ENCODE measurements around the gene AFDN.

AFDN gene

DNA sequence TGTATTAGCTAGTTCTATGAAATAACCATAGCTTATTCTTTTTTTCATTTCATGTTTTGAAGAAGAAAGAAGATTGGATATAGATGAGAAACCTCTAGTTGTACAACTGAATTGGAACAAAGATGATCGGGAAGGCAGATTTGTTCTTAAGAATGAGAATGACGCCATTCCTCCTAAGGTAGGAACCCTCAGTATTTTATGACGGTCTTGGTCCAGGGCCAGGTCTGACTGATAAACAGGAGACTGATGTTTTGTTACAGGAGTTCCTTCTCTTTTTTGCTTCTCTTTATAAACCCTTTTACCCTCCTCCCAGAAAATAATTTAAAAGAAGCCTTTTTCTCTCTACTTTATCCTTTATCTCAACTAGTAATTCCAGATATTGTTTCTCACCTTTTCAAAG is 43.6 kb downstream of the AFDN start:
- Histone ChIP-seq H3K79me2 (ENCODE audit: insufficient read depth, low read length) (no peaks in the 10 kb centered on the region), H2AFZ (ENCODE audit: low read depth, low read length, severe bottlenecking) (no peak overlapping the region), H3K27ac (ENCODE audit: low read depth, low read length) (no peak overlapping the region), H3K9ac (ENCODE audit: low read length) (no peak overlapping the region), H3K4me2 (ENCODE audit: low read depth, low read length, poor library complexity, severe bottlenecking) (no peak overlapping the region), H4K20me1 (ENCODE audit: low read depth, low read length) (no peaks in the 10 kb centered on the region; the same call in 1 of the 2 replicates), H3K9me3 (ENCODE audit: insufficient read depth, low read length) (no peaks in the 10 kb centered on the region), H3K36me3 (ENCODE audit: low read length) (no peaks in the 10 kb centered on the region), H3K4me3 (ENCODE audit: insufficient read depth, low read length, poor library complexity, severe bottlenecking) (no peak overlapping the region), H3F3A (ENCODE audit: insufficient read depth) (no peaks in the 10 kb centered on the region), H3K27me3 (ENCODE audit: low read length) (no peaks in the 10 kb centered on the region), H3K9me2 (replicated peaks; ENCODE audit: insufficient read depth, low read length) (no peaks in the 10 kb centered on the region)
- no peak for TF ChIP-seq EZH2phosphoT487 (conservative IDR thresholded peaks at IDR 0.05; ENCODE audit: low read length)
- TF ChIP-seq, protein P1, sequence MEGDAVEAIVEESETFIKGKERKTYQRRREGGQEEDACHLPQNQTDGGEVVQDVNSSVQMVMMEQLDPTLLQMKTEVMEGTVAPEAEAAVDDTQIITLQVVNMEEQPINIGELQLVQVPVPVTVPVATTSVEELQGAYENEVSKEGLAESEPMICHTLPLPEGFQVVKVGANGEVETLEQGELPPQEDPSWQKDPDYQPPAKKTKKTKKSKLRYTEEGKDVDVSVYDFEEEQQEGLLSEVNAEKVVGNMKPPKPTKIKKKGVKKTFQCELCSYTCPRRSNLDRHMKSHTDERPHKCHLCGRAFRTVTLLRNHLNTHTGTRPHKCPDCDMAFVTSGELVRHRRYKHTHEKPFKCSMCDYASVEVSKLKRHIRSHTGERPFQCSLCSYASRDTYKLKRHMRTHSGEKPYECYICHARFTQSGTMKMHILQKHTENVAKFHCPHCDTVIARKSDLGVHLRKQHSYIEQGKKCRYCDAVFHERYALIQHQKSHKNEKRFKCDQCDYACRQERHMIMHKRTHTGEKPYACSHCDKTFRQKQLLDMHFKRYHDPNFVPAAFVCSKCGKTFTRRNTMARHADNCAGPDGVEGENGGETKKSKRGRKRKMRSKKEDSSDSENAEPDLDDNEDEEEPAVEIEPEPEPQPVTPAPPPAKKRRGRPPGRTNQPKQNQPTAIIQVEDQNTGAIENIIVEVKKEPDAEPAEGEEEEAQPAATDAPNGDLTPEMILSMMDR (IDR thresholded peaks at IDR 0.05; ENCODE audit: insufficient read depth, low read length, poor library complexity, severe bottlenecking) = no peak

DNA sequence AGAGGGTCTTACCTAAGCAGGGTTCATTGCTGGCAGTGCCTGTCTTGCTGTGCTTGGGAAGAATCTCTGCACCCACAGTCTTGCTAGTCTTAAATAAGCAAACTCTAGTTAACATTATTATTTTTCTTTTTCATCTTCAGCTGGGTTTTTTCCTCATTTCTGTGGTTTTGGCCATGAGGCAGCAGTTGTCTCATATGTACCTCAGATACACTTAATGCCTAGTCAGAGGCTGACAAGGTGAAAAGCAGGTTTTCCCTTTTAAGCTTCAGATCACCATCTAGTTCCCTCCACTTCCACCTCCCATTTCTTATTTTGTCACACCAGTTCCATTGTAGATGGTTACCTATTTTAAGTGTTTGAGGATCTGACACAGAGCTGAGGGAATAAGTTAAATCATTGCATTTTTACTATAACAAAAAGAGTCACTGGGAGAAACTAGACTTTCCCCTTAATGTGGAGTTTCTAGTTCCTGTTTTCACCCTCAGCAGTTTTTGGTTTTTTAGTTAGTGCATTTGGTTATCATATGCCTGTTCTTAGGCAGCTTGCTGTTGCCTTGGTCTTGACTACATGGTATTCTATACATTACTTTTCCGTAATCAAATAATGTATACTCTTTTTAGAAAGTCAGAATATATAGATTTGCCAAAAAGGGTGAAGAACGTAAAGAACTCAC is 46.0 kb downstream of the AFDN start:
- Histone ChIP-seq H3K4me3 (ENCODE audit: insufficient read depth, low read length, poor library complexity, severe bottlenecking) (no peak overlapping the region), H3K9ac (ENCODE audit: low read length) (no peak overlapping the region), H3K9me2 (replicated peaks; ENCODE audit: insufficient read depth, low read length) (no peaks in the 10 kb centered on the region), H3K27me3 (ENCODE audit: low read length) (no peaks in the 10 kb centered on the region), H2AFZ (ENCODE audit: low read depth, low read length, severe bottlenecking) (no peak overlapping the region), H3F3A (ENCODE audit: insufficient read depth) (no peaks in the 10 kb centered on the region), H3K4me2 (ENCODE audit: low read depth, low read length, poor library complexity, severe bottlenecking) (no peak overlapping the region), H3K9me3 (ENCODE audit: insufficient read depth, low read length) (no peaks in the 10 kb centered on the region), H3K79me2 (ENCODE audit: insufficient read depth, low read length) (no peaks in the 10 kb centered on the region), H3K36me3 (ENCODE audit: low read length) (no peaks in the 10 kb centered on the region), H4K20me1 (ENCODE audit: low read depth, low read length) (no peaks in the 10 kb centered on the region; the same call in 1 of the 2 replicates), H3K27ac (ENCODE audit: low read depth, low read length) (no peak overlapping the region)
- TF ChIP-seq, protein P1 (IDR thresholded peaks at IDR 0.05; ENCODE audit: insufficient read depth, low read length, poor library complexity, severe bottlenecking) = no peak
- TF ChIP-seq EZH2phosphoT487 (conservative IDR thresholded peaks at IDR 0.05; ENCODE audit: low read length) = no peak

DNA sequence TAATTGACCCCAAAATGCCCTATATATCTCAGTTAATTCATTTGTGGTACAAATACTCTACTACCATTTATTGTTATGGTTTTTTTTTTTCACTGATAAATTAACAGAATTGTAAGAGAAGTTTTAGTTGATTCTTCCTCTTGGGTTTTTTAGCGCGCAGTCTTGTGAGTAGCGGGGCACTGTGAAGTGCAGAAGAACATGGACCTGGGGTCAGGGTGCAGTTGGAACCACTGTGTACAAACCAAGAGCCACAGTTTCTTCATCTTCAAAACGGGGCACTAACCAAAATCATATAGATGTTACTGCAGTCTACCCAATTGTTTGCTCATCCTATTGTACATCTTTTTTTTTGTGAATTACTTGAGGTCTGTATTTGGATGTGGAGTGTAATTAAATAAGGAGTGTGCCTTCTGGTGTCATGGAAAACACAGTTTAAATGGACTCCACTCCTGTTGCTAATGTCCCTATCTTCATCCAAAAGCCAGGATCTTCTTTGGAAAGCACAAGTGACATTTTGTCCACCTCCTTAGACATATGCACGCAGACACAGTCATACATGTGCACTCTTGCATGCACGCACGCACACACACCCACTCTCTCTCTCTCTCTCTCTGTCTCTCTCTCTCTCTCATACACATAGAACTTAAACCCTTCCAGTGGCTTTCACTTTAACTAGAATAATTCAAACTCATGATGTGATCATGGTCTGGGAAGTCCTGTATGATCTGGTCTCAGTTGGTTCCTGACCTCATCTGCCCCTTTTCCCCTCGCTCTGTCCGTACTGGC is 51.5 kb downstream of the AFDN start:
- Histone ChIP-seq H3K4me2 (ENCODE audit: low read depth, low read length, poor library complexity, severe bottlenecking) (no peak overlapping the region), H3K9me2 (replicated peaks; ENCODE audit: insufficient read depth, low read length) (no peaks in the 10 kb centered on the region), H3K36me3 (ENCODE audit: low read length) (no peaks in the 10 kb centered on the region), H3F3A (ENCODE audit: insufficient read depth) (no peaks in the 10 kb centered on the region), H4K20me1 (ENCODE audit: low read depth, low read length) (no peaks in the 10 kb centered on the region), H3K4me3 (ENCODE audit: insufficient read depth, low read length, poor library complexity, severe bottlenecking) (no peak overlapping the region), H3K9me3 (ENCODE audit: insufficient read depth, low read length) (no peaks in the 10 kb centered on the region), H2AFZ (ENCODE audit: low read depth, low read length, severe bottlenecking) (no peak overlapping the region), H3K9ac (ENCODE audit: low read length) (no peak overlapping the region), H3K27ac (ENCODE audit: low read depth, low read length) (no peak overlapping the region), H3K79me2 (ENCODE audit: insufficient read depth, low read length) (no peaks in the 10 kb centered on the region), H3K27me3 (ENCODE audit: low read length) (no peaks in the 10 kb centered on the region)
- TF ChIP-seq, protein P1 (IDR thresholded peaks at IDR 0.05; ENCODE audit: insufficient read depth, low read length, poor library complexity, severe bottlenecking) = no peak
- TF ChIP-seq EZH2phosphoT487 (conservative IDR thresholded peaks at IDR 0.05; ENCODE audit: low read length) = no peak

Measured in SU-DHL-6 (cell line).